ENCODE results near the gene PPFIA1.
"Not testable (repeated sequence)": the region's sequence is repeated elsewhere in the genome, so short reads cannot be mapped to it uniquely, and the experiment has no call there.

Gene PPFIA1

DNA sequence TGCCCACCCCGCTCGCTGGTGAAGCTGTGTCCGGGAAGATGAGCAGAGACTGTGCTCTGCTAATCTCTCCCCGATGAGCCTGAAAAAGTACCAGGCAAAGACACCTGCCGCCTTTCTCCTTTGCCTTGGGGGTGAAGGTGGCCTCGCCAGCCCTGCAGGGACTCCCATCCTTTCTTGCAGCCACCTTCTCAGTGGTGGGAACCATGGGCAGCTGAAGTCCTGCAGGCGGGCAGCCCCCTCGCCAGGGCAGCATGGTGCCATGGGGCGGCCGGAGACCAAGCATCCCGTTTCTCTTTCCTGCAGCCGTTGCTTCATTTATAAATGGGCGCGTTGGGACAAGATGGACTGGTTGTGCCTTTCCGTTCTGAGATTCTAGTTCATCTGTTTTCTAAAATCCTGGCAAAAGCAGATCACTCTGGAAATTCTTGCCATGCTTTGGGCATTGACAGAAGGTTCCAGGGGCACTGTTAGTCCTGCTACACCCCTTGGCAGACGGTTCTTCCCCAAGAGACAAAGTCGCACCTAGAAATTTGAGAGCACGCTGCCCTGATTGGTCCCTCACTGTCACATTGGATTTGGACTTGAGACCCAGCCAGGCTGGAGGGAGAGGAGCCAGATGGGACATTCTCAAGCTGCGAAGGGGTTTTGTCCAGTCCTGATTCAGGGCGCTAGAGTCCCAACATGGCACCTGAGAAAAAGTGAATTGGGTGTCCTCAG is 135.3 kb downstream of the PPFIA1 start:
- Histone ChIP-seq H3K4me1 (ENCODE audit: control insufficient read depth in 5 of 5, insufficient read depth in 5 of 5, low read length in 5 of 5) (peaks cover 0 to 9% (median 2%) of the 10 kb centered on the region in 5 donors), H3K4me3 (ENCODE audit: low read depth in 1 of 5, low read length in 5 of 5) (no peak overlapping the region), H3K9me3 (ENCODE audit: control insufficient read depth in 5 of 5, low read length in 5 of 5) (no peaks in the 10 kb centered on the region), H3K27ac (ENCODE audit: low read depth, low read length) (no peak overlapping the region), H3K36me3 (ENCODE audit: control insufficient read depth in 5 of 5, insufficient read depth in 5 of 5, low read length in 5 of 5) (peaks cover 10 to 53% (median 51%) of the 10 kb centered on the region in 5 donors), H3K9ac (ENCODE audit: low read length in 5 of 5) (no peak overlapping the region), H3K27me3 (ENCODE audit: control insufficient read depth in 5 of 5, insufficient read depth in 4 of 5, low read length in 5 of 5) (no peaks in the 10 kb centered on the region)

DNA sequence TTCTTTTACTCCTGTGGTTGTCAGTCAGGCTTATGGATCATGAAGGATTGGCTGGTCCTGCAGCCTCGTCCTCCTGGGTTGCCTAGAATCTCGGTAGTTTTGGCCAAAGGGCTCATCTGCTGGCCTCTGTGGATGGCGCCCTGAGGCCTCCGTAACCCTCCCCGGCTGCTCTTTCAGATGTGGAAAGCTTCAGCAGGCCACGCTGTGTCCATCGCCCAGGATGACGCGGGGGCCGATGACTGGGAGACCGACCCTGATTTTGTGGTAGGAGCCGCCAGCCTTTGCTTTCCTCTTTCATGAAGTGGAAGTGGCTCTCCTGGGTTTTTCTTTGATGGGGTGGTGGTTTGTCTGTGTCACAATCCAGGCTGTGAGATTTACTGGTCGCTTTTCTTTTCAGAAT is 136.6 kb downstream of the PPFIA1 start:
- peaks cover 0 to 3% (median 0%) of the 10 kb centered on the region in 5 donors for H3K4me1 ChIP-seq (ENCODE audit: control insufficient read depth in 5 of 5, insufficient read depth in 5 of 5, low read length in 5 of 5)
- H3K36me3 ChIP-seq (ENCODE audit: control insufficient read depth in 5 of 5, insufficient read depth in 5 of 5, low read length in 5 of 5), result peaks cover 10 to 66% (median 64%) of the 10 kb centered on the region in 5 donors
- no peak overlapping the region for H3K9ac ChIP-seq (ENCODE audit: low read length in 5 of 5)
- H3K4me3 ChIP-seq (ENCODE audit: low read depth in 1 of 5, low read length in 5 of 5), result no peak overlapping the region
- no peaks in the 10 kb centered on the region for H3K9me3 ChIP-seq (ENCODE audit: control insufficient read depth in 5 of 5, low read length in 5 of 5)
- H3K27ac ChIP-seq (ENCODE audit: low read depth, low read length), result no peak overlapping the region
- H3K27me3 ChIP-seq (ENCODE audit: control insufficient read depth in 5 of 5, insufficient read depth in 4 of 5, low read length in 5 of 5), result no peaks in the 10 kb centered on the region

DNA sequence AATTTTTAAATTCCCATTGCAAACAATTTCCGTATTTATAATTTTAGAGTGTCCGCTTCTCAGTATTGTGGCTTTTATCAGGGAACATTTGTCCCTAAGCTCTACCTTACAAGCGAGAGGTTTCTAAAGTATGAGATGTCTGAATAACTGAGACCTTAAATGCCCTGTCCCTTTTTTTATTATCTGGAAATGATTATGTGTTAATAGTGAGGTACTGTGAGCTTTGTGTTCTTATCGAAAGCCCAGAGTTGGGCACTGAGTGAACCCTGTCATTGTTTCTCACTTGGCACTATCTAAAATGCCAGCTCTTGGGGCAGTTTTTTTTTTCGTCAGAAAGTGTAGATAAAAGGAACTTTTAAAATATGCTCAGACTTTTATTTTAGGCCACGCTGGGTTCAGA is 137.3 kb downstream of the PPFIA1 start:
- Histone ChIP-seq H3K27me3 (ENCODE audit: control insufficient read depth in 5 of 5, insufficient read depth in 4 of 5, low read length in 5 of 5) (no peaks in the 10 kb centered on the region), H3K4me3 (ENCODE audit: low read depth in 1 of 5, low read length in 5 of 5) (no peak overlapping the region), H3K9me3 (ENCODE audit: control insufficient read depth in 5 of 5, low read length in 5 of 5) (no peaks in the 10 kb centered on the region), H3K36me3 (ENCODE audit: control insufficient read depth in 5 of 5, insufficient read depth in 5 of 5, low read length in 5 of 5) (peaks cover 10 to 73% (median 71%) of the 10 kb centered on the region in 5 donors), H3K27ac (ENCODE audit: low read depth, low read length) (no peak overlapping the region), H3K4me1 (ENCODE audit: control insufficient read depth in 5 of 5, insufficient read depth in 5 of 5, low read length in 5 of 5) (no peaks in the 10 kb centered on the region), H3K9ac (ENCODE audit: low read length in 5 of 5) (no peak overlapping the region)

DNA sequence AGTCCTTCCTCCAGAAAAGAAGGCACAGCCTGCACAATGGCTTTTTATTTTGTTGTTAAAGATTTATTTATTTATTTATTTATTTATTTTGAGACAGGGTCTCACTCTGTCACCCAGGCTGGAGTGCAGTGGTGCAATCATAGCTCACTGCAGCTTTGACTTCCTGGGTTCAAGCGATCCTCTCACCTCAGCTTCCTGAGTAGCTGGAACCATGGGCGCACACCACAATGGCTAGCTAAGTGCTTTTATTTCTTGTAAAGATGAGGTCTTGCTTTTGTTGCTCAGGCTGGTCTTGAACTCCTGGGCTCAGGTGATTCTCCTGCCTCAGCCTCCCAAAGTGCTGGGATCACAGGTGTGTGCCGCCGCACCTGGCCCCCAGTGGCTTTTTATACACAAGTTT is 137.8 kb downstream of the PPFIA1 start:
- not testable (repeated sequence) for H3K4me1 ChIP-seq (ENCODE audit: control insufficient read depth in 5 of 5, insufficient read depth in 5 of 5, low read length in 5 of 5); H3K27me3 ChIP-seq (ENCODE audit: control insufficient read depth in 5 of 5, insufficient read depth in 4 of 5, low read length in 5 of 5)
- H3K36me3 ChIP-seq (ENCODE audit: control insufficient read depth in 5 of 5, insufficient read depth in 5 of 5, low read length in 5 of 5), result peaks cover 10 to 78% (median 76%) of the 10 kb centered on the region in 5 donors

DNA sequence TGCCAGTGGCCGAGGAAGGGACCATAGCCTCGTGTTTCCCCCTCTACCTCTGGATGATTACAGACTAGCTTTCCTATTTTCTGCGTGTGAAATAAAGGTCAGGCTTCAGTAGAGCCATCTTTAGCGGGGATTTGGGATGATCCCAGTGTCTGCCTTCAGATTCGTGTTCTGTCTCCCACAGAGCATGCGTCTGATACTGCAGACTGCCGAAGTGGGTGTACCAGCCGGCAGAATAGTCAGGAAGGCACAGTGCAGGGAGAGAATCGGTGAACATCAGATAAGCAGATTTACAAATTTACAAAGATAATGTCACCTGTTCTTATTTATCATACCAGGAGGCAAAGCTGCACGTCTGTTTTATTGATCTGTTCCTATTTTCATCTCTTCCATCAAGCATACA is 138.9 kb downstream of the PPFIA1 start:
- Histone ChIP-seq H3K9me3 (ENCODE audit: control insufficient read depth in 5 of 5, low read length in 5 of 5) (no peaks in the 10 kb centered on the region), H3K36me3 (ENCODE audit: control insufficient read depth in 5 of 5, insufficient read depth in 5 of 5, low read length in 5 of 5) (peaks cover 10 to 87% (median 84%) of the 10 kb centered on the region in 5 donors), H3K27ac (ENCODE audit: low read depth, low read length) (no peak overlapping the region), H3K4me3 (ENCODE audit: low read depth in 1 of 5, low read length in 5 of 5) (no peak overlapping the region), H3K9ac (ENCODE audit: low read length in 5 of 5) (no peak overlapping the region), H3K27me3 (ENCODE audit: control insufficient read depth in 5 of 5, insufficient read depth in 4 of 5, low read length in 5 of 5) (no peaks in the 10 kb centered on the region), H3K4me1 (ENCODE audit: control insufficient read depth in 5 of 5, insufficient read depth in 5 of 5, low read length in 5 of 5) (peaks cover 0 to under 1% (median 0%) of the 10 kb centered on the region in 5 donors)

More for the DNA sequence above, 137.8 kb downstream of the PPFIA1 start:
- H3K9me3 ChIP-seq (ENCODE audit: control insufficient read depth in 5 of 5, low read length in 5 of 5); H3K4me3 ChIP-seq (ENCODE audit: low read depth in 1 of 5, low read length in 5 of 5); H3K27ac ChIP-seq (ENCODE audit: low read depth, low read length); H3K9ac ChIP-seq (ENCODE audit: low read length in 5 of 5): not testable (repeated sequence)

- Histone ChIP-seq H3K36me3 (ENCODE audit: control insufficient read depth in 5 of 5, insufficient read depth in 5 of 5, low read length in 5 of 5) (peaks cover 10 to 91% (median 88%) of the 10 kb centered on the region in 5 donors), H3K9ac (ENCODE audit: low read length in 5 of 5) (no peak overlapping the region), H3K27ac (ENCODE audit: low read depth, low read length) (no peak overlapping the region), H3K4me3 (ENCODE audit: low read depth in 1 of 5, low read length in 5 of 5) (no peak overlapping the region), H3K4me1 (ENCODE audit: control insufficient read depth in 5 of 5, insufficient read depth in 5 of 5, low read length in 5 of 5) (peaks cover 0 to 5% (median under 1%) of the 10 kb centered on the region in 5 donors), H3K9me3 (ENCODE audit: control insufficient read depth in 5 of 5, low read length in 5 of 5) (no peaks in the 10 kb centered on the region), H3K27me3 (ENCODE audit: control insufficient read depth in 5 of 5, insufficient read depth in 4 of 5, low read length in 5 of 5) (peaks cover 0 to 2% (median 0%) of the 10 kb centered on the region in 5 donors)
Observed at GRCh38 chr11:70409871-70410270, 139.4 kb downstream of the PPFIA1 start.

- peaks cover 0 to 6% (median 0%) of the 10 kb centered on the region in 5 donors for H3K27me3 ChIP-seq (ENCODE audit: control insufficient read depth in 5 of 5, insufficient read depth in 4 of 5, low read length in 5 of 5)
- no peaks in the 10 kb centered on the region for H3K9me3 ChIP-seq (ENCODE audit: control insufficient read depth in 5 of 5, low read length in 5 of 5)
- H3K9ac ChIP-seq (ENCODE audit: low read length in 5 of 5), result no peak overlapping the region
- H3K27ac ChIP-seq (ENCODE audit: low read depth, low read length), result no peak overlapping the region
- H3K4me1 ChIP-seq (ENCODE audit: control insufficient read depth in 5 of 5, insufficient read depth in 5 of 5, low read length in 5 of 5), result peaks cover 0 to 10% (median 4%) of the 10 kb centered on the region in 5 donors
- H3K36me3 ChIP-seq (ENCODE audit: control insufficient read depth in 5 of 5, insufficient read depth in 5 of 5, low read length in 5 of 5), result peaks cover 10 to 94% (median 92%) of the 10 kb centered on the region in 5 donors
- no peak overlapping the region for H3K4me3 ChIP-seq (ENCODE audit: low read depth in 1 of 5, low read length in 5 of 5)
Observed at GRCh38 chr11:70410276-70411205, 140.1 kb downstream of the PPFIA1 start.

DNA sequence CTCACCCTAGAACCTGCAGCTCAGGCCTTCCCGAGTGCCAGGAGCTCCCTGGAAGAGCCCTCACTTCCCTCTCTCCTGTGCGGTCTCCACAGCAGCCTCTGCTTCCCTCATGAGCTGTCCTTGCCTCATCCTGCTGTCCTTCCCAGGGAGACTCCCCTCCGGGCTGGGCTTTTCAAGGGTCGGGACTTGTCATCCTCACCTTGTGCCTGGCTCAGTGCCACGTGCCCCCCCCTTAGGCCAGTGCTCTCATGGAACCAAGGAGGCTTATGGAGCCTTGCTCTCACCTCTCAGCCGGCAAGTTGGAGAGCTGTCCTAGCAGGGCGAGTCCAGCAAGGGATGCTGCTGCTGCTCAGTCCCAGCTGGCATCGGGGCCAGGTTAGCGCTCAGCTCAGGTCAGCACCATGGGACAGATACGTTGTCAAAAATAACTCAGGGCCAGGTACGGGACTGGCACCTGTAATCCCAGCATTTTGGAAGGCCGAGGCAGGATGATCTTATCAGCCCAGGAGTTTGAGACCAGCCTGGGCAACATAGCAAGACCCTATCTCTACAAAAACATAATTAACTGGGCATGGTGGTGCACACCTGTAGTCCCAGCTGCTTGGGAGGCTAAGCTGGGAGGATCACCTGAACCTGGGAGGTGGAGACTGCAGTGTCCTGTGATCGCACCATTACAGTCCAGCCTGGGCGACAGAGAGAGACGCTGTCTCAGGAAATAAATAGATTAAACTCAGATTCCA is 141.4 kb downstream of the PPFIA1 start:
- Histone ChIP-seq H3K9me3 (ENCODE audit: control insufficient read depth in 5 of 5, low read length in 5 of 5) (no peaks in the 10 kb centered on the region), H3K27me3 (ENCODE audit: control insufficient read depth in 5 of 5, insufficient read depth in 4 of 5, low read length in 5 of 5) (peaks cover 0 to 6% (median 0%) of the 10 kb centered on the region in 5 donors)

DNA sequence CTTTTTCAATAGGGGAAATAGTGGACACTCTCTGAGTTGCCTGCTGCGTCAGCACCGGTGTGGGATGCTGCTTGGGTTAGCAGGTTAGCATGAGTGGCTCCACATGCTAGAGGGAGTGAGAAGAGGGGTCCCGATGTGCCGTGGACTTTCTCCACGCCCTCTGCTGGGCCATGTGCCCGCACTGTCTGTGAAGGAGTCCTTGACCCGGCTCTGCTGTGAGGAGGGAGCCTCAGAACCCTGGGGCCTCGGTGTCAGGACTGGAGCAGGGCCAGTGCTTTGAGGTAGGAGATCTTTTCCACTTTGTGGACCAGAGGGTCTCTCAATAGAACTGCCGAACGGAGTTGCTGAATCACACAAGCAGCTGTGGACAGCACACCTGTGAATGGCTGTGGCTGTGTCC is 142.7 kb downstream of the PPFIA1 start:
- Histone ChIP-seq H3K36me3 (ENCODE audit: control insufficient read depth in 5 of 5, insufficient read depth in 5 of 5, low read length in 5 of 5) (peaks cover 5 to 98% (median 94%) of the 10 kb centered on the region in 5 donors), H3K27ac (ENCODE audit: low read depth, low read length) (no peak overlapping the region), H3K9ac (ENCODE audit: low read length in 5 of 5) (no peak overlapping the region), H3K4me3 (ENCODE audit: low read depth in 1 of 5, low read length in 5 of 5) (no peak overlapping the region), H3K4me1 (ENCODE audit: control insufficient read depth in 5 of 5, insufficient read depth in 5 of 5, low read length in 5 of 5) (peaks cover 0 to 10% (median 4%) of the 10 kb centered on the region in 5 donors), H3K27me3 (ENCODE audit: control insufficient read depth in 5 of 5, insufficient read depth in 4 of 5, low read length in 5 of 5) (peaks cover 0 to 6% (median 0%) of the 10 kb centered on the region in 5 donors), H3K9me3 (ENCODE audit: control insufficient read depth in 5 of 5, low read length in 5 of 5) (no peaks in the 10 kb centered on the region)

More for the DNA sequence above, 141.4 kb downstream of the PPFIA1 start:
- H3K27ac ChIP-seq (ENCODE audit: low read depth, low read length), result no peak overlapping the region
- no peak overlapping the region for H3K4me3 ChIP-seq (ENCODE audit: low read depth in 1 of 5, low read length in 5 of 5)
- peaks cover 10 to 98% (median 96%) of the 10 kb centered on the region in 5 donors for H3K36me3 ChIP-seq (ENCODE audit: control insufficient read depth in 5 of 5, insufficient read depth in 5 of 5, low read length in 5 of 5)
- no peak overlapping the region for H3K9ac ChIP-seq (ENCODE audit: low read length in 5 of 5)
- H3K4me1 ChIP-seq (ENCODE audit: control insufficient read depth in 5 of 5, insufficient read depth in 5 of 5, low read length in 5 of 5), result peaks cover 0 to 10% (median 4%) of the 10 kb centered on the region in 5 donors

All from subcutaneous abdominal adipose tissue (tissue), 5 donors.